Tibial artery (tissue), 4 donors: Measurements from ENCODE around the gene WNT2.

Experiments
- DNase-seq, 2 donors: peaks; one replicate each; pipeline ENCODE4 v3.0.0-alpha.2; 2019
- H3K27ac ChIP-seq, 2 donors: fragments of 200-600 bp; sonication (generic) in 1 of 2; 1 replicate in 1 of 2; 2 replicates in 1 of 2; pipeline ENCODE4 v1.5.1; 2018 to 2019; ENCODE audit warnings: mild to moderate bottlenecking in 1 of 2
- H3K27me3 ChIP-seq, 2 donors: fragments of 200-600 bp; sonication (generic) in 1 of 2; one replicate each; pipeline versions ENCODE4 v1.5.1 to v1.6.0; 2016 to 2019
- H3K36me3 ChIP-seq, 3 donors: fragments of 200-600 bp; sonication (generic) in 2 of 3; one replicate each; pipeline ENCODE4 v1.5.1; 2016 to 2019; ENCODE audit warnings: mild to moderate bottlenecking in 2 of 3
- H3K4me1 ChIP-seq, 4 donors: fragments of 200-600 bp; sonication (generic) in 2 of 4; 1 replicate in 3 of 4; 2 replicates in 1 of 4; pipeline ENCODE4 v1.5.1; 2016 to 2019
- H3K4me3 ChIP-seq, 2 donors: fragments of 200-600 bp; sonication (generic) in 1 of 2; 1 replicate in 1 of 2; 2 replicates in 1 of 2; pipeline ENCODE4 v1.5.1; 2018 to 2019; ENCODE audit warnings: mild to moderate bottlenecking in 2 of 2
- H3K9me3 ChIP-seq, 3 donors: fragments of 200-600 bp; sonication (generic) in 1 of 3; one replicate each; pipeline ENCODE4 v1.5.1; 2016 to 2019
- CTCF ChIP-seq, 2 experiments: fragments of 200-600 bp in 1 of 2; fragments of 450-650 bp in 1 of 2; IDR thresholded peaks; one replicate each; pipeline ENCODE4 v1.5.1; 2017 to 2019; ENCODE audit warnings: antibody characterized with exemption in 2 of 2, mild to moderate bottlenecking in 1 of 2, moderate library complexity in 1 of 2
- intact Hi-C: fragments of 100-400 bp; cut with DNase I; formaldehyde crosslinking; loops from one replicate; pipeline ENCODE4 v1.15.0; 2023; ENCODE audit warnings: low total_unique reads

The WNT2 gene

GRCh38 chr7:117273325-117273724 is 49.5 kb downstream of the WNT2 start:
- H3K4me1 ChIP-seq = peaks cover 0 to 16% (median 2%) of the 10 kb centered on the region in 4 donors
- no peak overlapping the region for H3K4me3 ChIP-seq
- no peak for DNase-seq
- no peak for TF ChIP-seq CTCF (IDR thresholded peaks at IDR 0.05)
- H3K9me3 ChIP-seq = no peaks in the 10 kb centered on the region
- intact Hi-C loops = no loop called here
- H3K36me3 ChIP-seq = no peaks in the 10 kb centered on the region
- H3K27me3 ChIP-seq = no peaks in the 10 kb centered on the region
- H3K27ac ChIP-seq = no peak overlapping the region

- no peak for TF ChIP-seq CTCF (IDR thresholded peaks at IDR 0.05)
- H3K4me3 ChIP-seq = no peak overlapping the region
- no peaks in the 10 kb centered on the region for H3K9me3 ChIP-seq
- no peak overlapping the region for H3K27ac ChIP-seq
- H3K27me3 ChIP-seq = no peaks in the 10 kb centered on the region
- no peak for DNase-seq
- intact Hi-C loops = no loop called here
- peaks cover 0 to 16% (median 2%) of the 10 kb centered on the region in 4 donors for H3K4me1 ChIP-seq
- H3K36me3 ChIP-seq = no peaks in the 10 kb centered on the region
These were observed 50.7 kb downstream of the WNT2 start for GRCh38 chr7:117272017-117272759.

GRCh38 chr7:117271566-117271965 is 51.3 kb downstream of the WNT2 start:
- H3K27me3 ChIP-seq = no peaks in the 10 kb centered on the region

GRCh38 chr7:117270371-117270770 is 52.5 kb downstream of the WNT2 start:
- no peak overlapping the region for H3K27ac ChIP-seq
- intact Hi-C loops = no loop called here
- peaks cover 0 to 3% (median 0%) of the 10 kb centered on the region in 3 donors for H3K9me3 ChIP-seq
- H3K4me1 ChIP-seq = peaks cover 0 to 16% (median 2%) of the 10 kb centered on the region in 4 donors
- no peak for DNase-seq
- H3K4me3 ChIP-seq = no peak overlapping the region
- no peaks in the 10 kb centered on the region for H3K27me3 ChIP-seq
- no peak for TF ChIP-seq CTCF (IDR thresholded peaks at IDR 0.05)
- no peaks in the 10 kb centered on the region for H3K36me3 ChIP-seq

More at GRCh38 chr7:117271566-117271965, 51.3 kb downstream of the WNT2 start:
- H3K27ac ChIP-seq = no peak overlapping the region
- no peaks in the 10 kb centered on the region for H3K9me3 ChIP-seq
- no peak for DNase-seq
- H3K4me3 ChIP-seq = no peak overlapping the region
- H3K36me3 ChIP-seq = no peaks in the 10 kb centered on the region
- no peak for TF ChIP-seq CTCF (IDR thresholded peaks at IDR 0.05)
- intact Hi-C loops = no loop called here
- H3K4me1 ChIP-seq = peaks cover 0 to 16% (median 2%) of the 10 kb centered on the region in 4 donors

GRCh38 chr7:117269886-117270285 is 53.0 kb downstream of the WNT2 start:
- no peak for DNase-seq
- Histone ChIP-seq H3K4me3 (no peak overlapping the region), H3K4me1 (peaks cover 0 to 16% (median 2%) of the 10 kb centered on the region in 4 donors), H3K36me3 (no peaks in the 10 kb centered on the region), H3K27me3 (no peaks in the 10 kb centered on the region), H3K9me3 (peaks cover 0 to 3% (median 0%) of the 10 kb centered on the region in 3 donors), H3K27ac (no peak overlapping the region)
- intact Hi-C loops = no loop called here
- no peak for TF ChIP-seq CTCF (IDR thresholded peaks at IDR 0.05)
